B cell (primary cell): Measurements from ENCODE around the gene CELF2. TPM values are rescaled to one million over a fixed set of nuclear protein-coding genes. Genes with fewer than 3 reads are reported as not detected.
A peak's percentile ranks its signal among the peaks of the same experiment; 100 is the strongest.

Experiments
- ATAC-seq: fragments of 200-7000 bp; cut with Tn5 transposase; one replicate; pipeline ENCODE4 v1.10.0; 2021; ENCODE audit warnings: low read depth, mild to moderate bottlenecking, moderate number of reproducible peaks, moderate library complexity
- CTCF ChIA-PET: fragments of 350-600 bp; sonication (Branson Sonifier 250); formaldehyde crosslinking; loops from one replicate; lab custom pipeline; 2021; ENCODE audit warnings: antibody characterized with exemption, inconsistent platforms; lab: Charles Lee
- POLR2A ChIA-PET: fragments of 350-600 bp; sonication (Branson Sonifier 250); formaldehyde crosslinking; loops from one replicate; lab custom pipeline; 2021; ENCODE audit warnings: antibody characterized with exemption; lab: Charles Lee
- DNase-seq: peaks from one replicate; pipeline ENCODE4 v3.0.0; 2013
- H2AFZ ChIP-seq: 2 replicates; pipeline ENCODE4 v1.6.1; 2012; ENCODE audit warnings: mild to moderate bottlenecking, low read depth, low read length; ENCODE audit not compliant: insufficient read depth, poor library complexity, severe bottlenecking
- H3K27ac ChIP-seq, 2 donors: 1 replicate in 1 of 2; 2 replicates in 1 of 2; pipeline ENCODE4 v1.5.1; 2012 to 2013; ENCODE audit warnings: low read length in 2 of 2, mild to moderate bottlenecking in 2 of 2, moderate library complexity in 1 of 2
- H3K27me3 ChIP-seq, 4 experiments: fragments of 200-600 bp in 1 of 4; sonication (generic) in 1 of 4; replicated peaks in 1 of 4; 1 replicate in 2 of 4; 2 replicates in 2 of 4; pipeline versions ENCODE4 v1.6.1 to v1.7.0; 2013 to 2016; ENCODE audit warnings: low read length in 3 of 4, mild to moderate bottlenecking in 2 of 4, mixed read lengths in 1 of 4, moderate library complexity in 1 of 4; ENCODE audit not compliant: insufficient read depth in 4 of 4, control insufficient read depth in 3 of 4; ENCODE audit errors: control extremely low read depth in 1 of 4
- H3K36me3 ChIP-seq, 2 experiments: replicated peaks in 1 of 2; 1 replicate in 1 of 2; 2 replicates in 1 of 2; pipeline versions ENCODE4 v1.6.1 to v1.7.1; 2013; ENCODE audit warnings: low read length in 1 of 2; ENCODE audit not compliant: insufficient read depth in 2 of 2, control insufficient read depth in 1 of 2; ENCODE audit errors: control extremely low read depth in 1 of 2, extremely low read depth in 1 of 2
- H3K4me1 ChIP-seq, 2 donors: fragments of 200-600 bp in 1 of 2; sonication (generic) in 1 of 2; 1 replicate in 1 of 2; 2 replicates in 1 of 2; pipeline versions ENCODE4 v1.5.1 to v1.6.1; 2013 to 2017; ENCODE audit warnings: low read length in 2 of 2; ENCODE audit not compliant: control insufficient read depth in 2 of 2, insufficient read depth in 2 of 2
- H3K4me2 ChIP-seq: replicated peaks from 2 replicates; pipeline ENCODE3; 2012; ENCODE audit warnings: mild to moderate bottlenecking, low read depth, low read length; ENCODE audit not compliant: poor library complexity, severe bottlenecking
- H3K4me3 ChIP-seq, 5 experiments: fragments of 200-600 bp in 1 of 5; sonication (generic) in 1 of 5; 1 replicate in 3 of 5; 2 replicates in 2 of 5; pipeline versions ENCODE4 v1.5.1 to v1.7.0; 2011 to 2016; ENCODE audit warnings: low read length in 4 of 5, mild to moderate bottlenecking in 4 of 5, low read depth in 2 of 5, control low read depth in 1 of 5, moderate library complexity in 1 of 5; ENCODE audit not compliant: insufficient read depth in 1 of 5; ENCODE audit errors: control extremely low read depth in 1 of 5, extremely low read depth in 1 of 5
- H3K79me2 ChIP-seq: fragments of 200-600 bp; sonication (generic); one replicate; pipeline ENCODE4 v1.6.0; 2016; ENCODE audit warnings: low read length; ENCODE audit not compliant: control insufficient read depth, insufficient read depth
- H3K9ac ChIP-seq: fragments of 200-600 bp; sonication (generic); 2 replicates; pipeline ENCODE4 v1.6.1; 2017; ENCODE audit warnings: mild to moderate bottlenecking, low read length, moderate library complexity
- H3K9me3 ChIP-seq, 3 donors: one replicate each; pipeline versions ENCODE4 v1.6.1 to v1.7.1; 2013; ENCODE audit warnings: low read length in 2 of 3; ENCODE audit not compliant: control insufficient read depth in 2 of 3, insufficient read depth in 1 of 3; ENCODE audit errors: control extremely low read depth in 1 of 3
- H4K20me1 ChIP-seq: 2 replicates; pipeline ENCODE4 v1.6.0; 2012; ENCODE audit warnings: mild to moderate bottlenecking, low read length; ENCODE audit not compliant: insufficient read depth, control insufficient read depth, poor library complexity, severe bottlenecking
- H3K27ac Mint-ChIP-seq: one replicate; pipeline ENCODE4 v1.8.0; 2021; ENCODE audit warnings: mixed read lengths
- H3K27me3 Mint-ChIP-seq: one replicate; pipeline ENCODE4 v1.8.0; 2021; ENCODE audit warnings: mixed read lengths
- H3K4me1 Mint-ChIP-seq: one replicate; pipeline ENCODE4 v1.8.0; 2021; ENCODE audit warnings: mixed read lengths
- H3K4me3 Mint-ChIP-seq: one replicate; pipeline ENCODE4 v1.8.0; 2021; ENCODE audit warnings: mixed read lengths
- H3K9me3 Mint-ChIP-seq: one replicate; pipeline ENCODE4 v1.8.0; 2022; ENCODE audit warnings: mixed read lengths; ENCODE audit not compliant: insufficient read depth
- EZH2 ChIP-seq: IDR thresholded peaks from 2 replicates; pipeline ENCODE4 v1.6.1; 2012; ENCODE audit warnings: borderline replicate concordance, low read depth, mild to moderate bottlenecking, moderate library complexity, low read length; ENCODE audit not compliant: insufficient read depth, poor library complexity, severe bottlenecking
- WGBS: methylation state at CpG from one replicate; pipeline ENCODE4 v1.1.5; 2013; ENCODE audit warnings: missing lambda C conversion rate; ENCODE audit not compliant: insufficient coverage; 5-methylcytosine and 5-hydroxymethylcytosine counted together
- intact Hi-C: fragments of 100-400 bp; cut with micrococcal nuclease; formaldehyde crosslinking; loops from one replicate; pipeline ENCODE4 v1.10.0; 2022
- polyA plus RNA-seq: library from polyadenylated mRNA; depleted of rRNA; stranded (reverse); fragments of >200 nt; gene quantifications from 2 replicates; pipeline ENCODE4 v1.2.3, GENCODE V29; 2012
- total RNA-seq, 2 donors: library from RNA; stranded (reverse); fragments of 120-200 nt in 1 of 2; gene quantifications; 1 replicate in 1 of 2; 2 replicates in 1 of 2; pipeline versions ENCODE4 v1.2.3 to v1.2.4, GENCODE V29; 2013 to 2022
- TF ChIP-seq, protein P1 (sequence below): fragments of 200-600 bp; IDR thresholded peaks from one replicate; pipeline ENCODE4 v1.8.0; 2022; ENCODE audit warnings: antibody characterized with exemption, mild to moderate bottlenecking

CELF2 gene
- total and polyA plus RNA-seq, 2 donors (not counting 1 experiment from before 2014, with no cell fraction given): 59.5 to 112 TPM

DNA sequence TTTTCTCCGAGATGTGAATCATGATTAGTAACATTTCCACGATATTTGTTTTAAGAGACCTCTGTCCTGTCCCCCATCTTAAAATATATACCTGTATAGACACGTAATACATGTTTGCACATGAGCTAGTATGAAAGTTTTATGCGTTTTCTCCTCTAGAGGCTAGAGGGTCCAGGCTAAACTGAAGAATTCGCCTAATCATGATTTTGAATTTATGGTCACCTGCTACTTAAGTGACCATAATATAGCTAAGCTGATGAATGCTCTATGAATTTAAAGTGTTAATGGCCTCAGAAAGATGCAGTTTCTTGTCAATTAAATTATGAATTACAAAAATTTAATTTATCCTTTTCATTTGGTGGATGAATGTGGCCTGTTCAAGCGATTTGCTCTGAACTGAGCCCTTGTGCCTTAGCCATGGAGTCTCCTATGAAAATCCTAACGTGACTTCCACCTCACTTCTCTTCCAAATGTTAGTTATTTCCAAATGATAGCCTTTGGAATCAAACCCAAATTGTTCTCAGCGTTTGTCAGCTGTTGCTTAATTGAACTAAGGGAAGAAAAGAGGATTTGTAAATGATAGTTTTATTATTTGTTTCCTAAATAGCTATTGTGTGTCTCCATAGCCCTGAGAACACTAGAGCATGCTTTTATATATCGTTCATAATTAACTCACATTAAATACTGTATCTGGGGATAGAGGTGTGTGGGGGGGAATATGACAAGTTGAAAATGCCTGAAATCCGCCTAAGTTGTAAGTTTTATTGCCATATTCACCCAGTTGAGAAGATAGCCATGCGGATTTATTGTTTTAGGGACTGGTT is 2.3 kb downstream of the CELF2 start:
- H3K36me3 ChIP-seq: no peaks in the 10 kb centered on the region
- H3K27me3 Mint-ChIP-seq: peaks cover 63% of the 10 kb centered on the region
- CTCF ChIA-PET: no interaction called here
- no peak overlapping the region for H3K9ac ChIP-seq
- DNase-seq (no peak), ATAC-seq (no peak)
- H3K4me1 ChIP-seq: peaks cover 8 to 16% of the 10 kb centered on the region in 2 donors
- H3K4me3 Mint-ChIP-seq: peak overlapping the region; percentile 47
- H3K4me1 Mint-ChIP-seq: peaks cover 16% of the 10 kb centered on the region
- H4K20me1 ChIP-seq: no peaks in the 10 kb centered on the region
- H3K79me2 ChIP-seq: no peaks in the 10 kb centered on the region
- POLR2A ChIA-PET: no interaction called here
- H3K4me2 ChIP-seq: no peak overlapping the region
- no peaks in the 10 kb centered on the region for H3K9me3 Mint-ChIP-seq
- intact Hi-C loops: loop anchor here (5.0 to 10.0 kb wide), 2 partner anchors 142 to 245 kb away; no protein-coding TSS in a partner anchor
- H3K4me3 ChIP-seq: no peak overlapping the region
- WGBS: 93% methylated on average over 2 of the region's 11 CpGs
- H3K27ac Mint-ChIP-seq: no peak overlapping the region
- no peak overlapping the region for H3K27ac ChIP-seq
- peaks cover 0 to 51% (median 38%) of the 10 kb centered on the region in 4 experiments for H3K27me3 ChIP-seq
- H3K9me3 ChIP-seq: no peaks in the 10 kb centered on the region
- TF ChIP-seq EZH2: no peak
- TF ChIP-seq, protein P1, sequence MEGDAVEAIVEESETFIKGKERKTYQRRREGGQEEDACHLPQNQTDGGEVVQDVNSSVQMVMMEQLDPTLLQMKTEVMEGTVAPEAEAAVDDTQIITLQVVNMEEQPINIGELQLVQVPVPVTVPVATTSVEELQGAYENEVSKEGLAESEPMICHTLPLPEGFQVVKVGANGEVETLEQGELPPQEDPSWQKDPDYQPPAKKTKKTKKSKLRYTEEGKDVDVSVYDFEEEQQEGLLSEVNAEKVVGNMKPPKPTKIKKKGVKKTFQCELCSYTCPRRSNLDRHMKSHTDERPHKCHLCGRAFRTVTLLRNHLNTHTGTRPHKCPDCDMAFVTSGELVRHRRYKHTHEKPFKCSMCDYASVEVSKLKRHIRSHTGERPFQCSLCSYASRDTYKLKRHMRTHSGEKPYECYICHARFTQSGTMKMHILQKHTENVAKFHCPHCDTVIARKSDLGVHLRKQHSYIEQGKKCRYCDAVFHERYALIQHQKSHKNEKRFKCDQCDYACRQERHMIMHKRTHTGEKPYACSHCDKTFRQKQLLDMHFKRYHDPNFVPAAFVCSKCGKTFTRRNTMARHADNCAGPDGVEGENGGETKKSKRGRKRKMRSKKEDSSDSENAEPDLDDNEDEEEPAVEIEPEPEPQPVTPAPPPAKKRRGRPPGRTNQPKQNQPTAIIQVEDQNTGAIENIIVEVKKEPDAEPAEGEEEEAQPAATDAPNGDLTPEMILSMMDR: no peak
- H2AFZ ChIP-seq: no peak overlapping the region

DNA sequence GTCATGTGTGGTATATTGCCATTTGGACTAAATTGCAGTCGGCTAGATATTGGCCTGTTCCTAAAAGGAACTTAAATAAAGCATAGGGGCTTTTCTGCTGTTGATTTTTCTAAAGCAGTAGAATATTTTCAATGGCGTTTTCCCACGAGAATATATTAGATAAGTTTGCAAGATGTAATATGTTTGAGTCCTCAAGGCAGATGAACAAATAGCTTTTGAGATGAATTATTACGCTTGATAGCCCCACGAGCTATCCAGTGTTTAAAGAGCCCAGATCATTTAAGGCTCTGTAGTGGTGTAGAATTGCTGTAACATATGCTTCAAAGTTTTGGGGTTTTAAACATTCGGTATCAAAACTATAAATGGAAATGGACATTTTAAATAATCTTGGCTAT is 2.9 kb downstream of the CELF2 start:
- H3K4me3 Mint-ChIP-seq: no peak overlapping the region
- Histone ChIP-seq H3K4me3 (no peak overlapping the region), H4K20me1 (no peaks in the 10 kb centered on the region), H3K27ac (no peak overlapping the region), H3K9ac (no peak overlapping the region), H2AFZ (no peak overlapping the region), H3K4me1 (peaks cover 8 to 16% of the 10 kb centered on the region in 2 donors), H3K4me2 (no peak overlapping the region), H3K36me3 (no peaks in the 10 kb centered on the region), H3K27me3 (peaks cover 0 to 47% (median 36%) of the 10 kb centered on the region in 4 experiments), H3K79me2 (no peaks in the 10 kb centered on the region), H3K9me3 (no peaks in the 10 kb centered on the region)
- H3K27ac Mint-ChIP-seq: no peak overlapping the region
- TF ChIP-seq EZH2: no peak
- TF ChIP-seq, protein P1: no peak
- ATAC-seq (no peak), DNase-seq (no peak)
- peaks cover 16% of the 10 kb centered on the region for H3K4me1 Mint-ChIP-seq
- POLR2A ChIA-PET: no interaction called here
- CTCF ChIA-PET: no interaction called here
- intact Hi-C loops: no loop called here
- H3K9me3 Mint-ChIP-seq: no peaks in the 10 kb centered on the region
- H3K27me3 Mint-ChIP-seq: peaks cover 60% of the 10 kb centered on the region
- WGBS: 93% methylated on average over 5 of the region's 6 CpGs
